OCI-M2 (cell line): ENCODE results near the gene EXTL1.

Source experiments
- DNase-seq: peaks from one replicate; lab custom pipeline; 2025; ENCODE audit not compliant: unreplicated experiment; lab: John Stamatoyannopoulos, UW

Gene EXTL1

GRCh38 chr1:26022404-26022779 lies 817 bp downstream of the EXTL1 start:
- DNase-seq, result no peak

GRCh38 chr1:26023009-26023408 lies 1.4 kb downstream of the EXTL1 start:
- DNase-seq, result no peak

- DNase-seq, result no peak
These were observed 2.3 kb downstream of the EXTL1 start for GRCh38 chr1:26023826-26024225.

- no peak for DNase-seq
These were observed 3.5 kb downstream of the EXTL1 start for GRCh38 chr1:26025060-26025459.

- no peak for DNase-seq
These were observed 3.9 kb downstream of the EXTL1 start for GRCh38 chr1:26025517-26025916.

- DNase-seq, result no peak
These were observed 6.3 kb downstream of the EXTL1 start for GRCh38 chr1:26027716-26028489.

GRCh38 chr1:26028490-26028980 lies 7.0 kb downstream of the EXTL1 start:
- DNase-seq, result no peak

GRCh38 chr1:26029054-26029863 lies 7.7 kb downstream of the EXTL1 start:
- DNase-seq, result no peak

GRCh38 chr1:26029864-26030481 lies 8.4 kb downstream of the EXTL1 start:
- no peak for DNase-seq

- no peak for DNase-seq
These were observed 9.6 kb downstream of the EXTL1 start for GRCh38 chr1:26031196-26031595.

GRCh38 chr1:26031611-26032220 lies 10.1 kb downstream of the EXTL1 start:
- no peak for DNase-seq

GRCh38 chr1:26032656-26033357 lies 11.2 kb downstream of the EXTL1 start:
- DNase-seq, result no peak

- DNase-seq, result no peak
These were observed 13.1 kb downstream of the EXTL1 start for GRCh38 chr1:26034504-26035202.

GRCh38 chr1:26035203-26035958 lies 13.8 kb downstream of the EXTL1 start:
- peak; percentile 79 for DNase-seq

- peak; percentile 29 for DNase-seq
These were observed 14.6 kb downstream of the EXTL1 start for GRCh38 chr1:26035959-26036755.

- no peak for DNase-seq
These were observed 15.2 kb downstream of the EXTL1 start for GRCh38 chr1:26036756-26037281.

- DNase-seq, result no peak
These were observed 16.3 kb downstream of the EXTL1 start for GRCh38 chr1:26037904-26038303.

- no peak for DNase-seq
These were observed 16.9 kb downstream of the EXTL1 start for GRCh38 chr1:26038477-26038876.
